Measurements from ENCODE around the gene ZNF593. TPM values are rescaled to one million over a fixed set of nuclear protein-coding genes. Genes with fewer than 3 reads are reported as not detected.

Gene ZNF593
- total RNA-seq, 1 experiment from 2014 or later: 22.2 TPM

DNA sequence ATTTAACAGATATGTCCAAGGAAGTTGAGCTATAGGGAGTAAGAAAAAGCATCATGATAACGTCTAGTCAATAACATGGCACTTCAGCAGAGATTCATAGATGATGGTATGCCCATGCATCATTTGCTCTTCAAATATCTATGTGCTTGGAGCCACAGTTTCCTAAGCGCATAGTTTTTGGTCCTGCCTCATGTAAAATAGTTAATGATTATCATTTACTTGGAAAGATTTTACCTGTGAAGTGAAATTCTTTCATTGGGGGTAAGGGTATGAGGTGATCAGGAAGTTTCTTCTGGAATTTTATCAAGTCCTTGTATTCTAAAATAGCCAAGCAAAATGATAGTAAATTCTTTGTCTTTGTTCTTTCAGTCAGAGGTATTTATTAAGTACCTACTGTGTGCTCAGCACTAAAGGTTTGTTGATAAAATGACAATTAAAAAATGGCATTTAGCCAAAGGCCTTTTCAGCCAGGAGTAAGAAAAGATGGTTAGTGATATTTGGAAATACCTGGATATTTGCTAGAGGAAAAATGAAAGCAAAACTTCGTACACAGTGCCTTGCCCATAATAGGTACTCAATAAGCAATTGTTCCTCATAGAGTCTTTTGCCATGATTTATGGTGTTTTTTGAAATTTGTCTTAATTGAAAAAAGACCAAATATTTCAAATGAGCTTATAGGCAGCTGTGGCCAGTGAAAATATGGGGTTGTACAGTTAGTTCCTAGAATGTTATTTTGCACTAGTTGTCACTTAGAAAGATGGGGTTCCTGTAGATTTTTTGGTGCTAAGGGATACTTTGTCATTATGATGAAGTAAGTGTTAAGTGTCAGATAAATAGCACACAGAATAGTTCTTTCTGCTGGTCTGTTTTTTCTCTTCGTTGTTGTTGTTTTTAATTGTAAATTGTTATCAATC, 45.0 kb upstream of the ZNF593 start:
- peaks cover 16% of the 10 kb centered on the region for H3K36me3 Mint-ChIP-seq (ENCODE audit: insufficient read depth, unreplicated experiment)
- H3K4me1 Mint-ChIP-seq (ENCODE audit: low read depth, unreplicated experiment): peaks cover 36% of the 10 kb centered on the region
- BruUV-seq (replicated peaks): no TSS peak
- CTCF ChIA-PET: interaction anchor here (1.3 kb wide), 1 partner anchor 89 kb away, joined by 5 read pairs; no protein-coding TSS in a partner anchor
- peak overlapping the region; percentile 96 for H3K27ac Mint-ChIP-seq (ENCODE audit: unreplicated experiment)
- no peaks in the 10 kb centered on the region for H3K9me3 Mint-ChIP-seq (ENCODE audit: low read depth, unreplicated experiment)
- no peaks in the 10 kb centered on the region for H3K27me3 Mint-ChIP-seq (ENCODE audit: unreplicated experiment)
- no peak overlapping the region for H3K4me3 Mint-ChIP-seq (ENCODE audit: low read depth, unreplicated experiment)
- TF ChIP-seq, protein P1, sequence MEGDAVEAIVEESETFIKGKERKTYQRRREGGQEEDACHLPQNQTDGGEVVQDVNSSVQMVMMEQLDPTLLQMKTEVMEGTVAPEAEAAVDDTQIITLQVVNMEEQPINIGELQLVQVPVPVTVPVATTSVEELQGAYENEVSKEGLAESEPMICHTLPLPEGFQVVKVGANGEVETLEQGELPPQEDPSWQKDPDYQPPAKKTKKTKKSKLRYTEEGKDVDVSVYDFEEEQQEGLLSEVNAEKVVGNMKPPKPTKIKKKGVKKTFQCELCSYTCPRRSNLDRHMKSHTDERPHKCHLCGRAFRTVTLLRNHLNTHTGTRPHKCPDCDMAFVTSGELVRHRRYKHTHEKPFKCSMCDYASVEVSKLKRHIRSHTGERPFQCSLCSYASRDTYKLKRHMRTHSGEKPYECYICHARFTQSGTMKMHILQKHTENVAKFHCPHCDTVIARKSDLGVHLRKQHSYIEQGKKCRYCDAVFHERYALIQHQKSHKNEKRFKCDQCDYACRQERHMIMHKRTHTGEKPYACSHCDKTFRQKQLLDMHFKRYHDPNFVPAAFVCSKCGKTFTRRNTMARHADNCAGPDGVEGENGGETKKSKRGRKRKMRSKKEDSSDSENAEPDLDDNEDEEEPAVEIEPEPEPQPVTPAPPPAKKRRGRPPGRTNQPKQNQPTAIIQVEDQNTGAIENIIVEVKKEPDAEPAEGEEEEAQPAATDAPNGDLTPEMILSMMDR (IDR thresholded peaks at IDR 0.05; ENCODE audit: unreplicated experiment): no peak
- DNase-seq: no peak
- intact Hi-C loops (cut with micrococcal nuclease; ENCODE audit: unreplicated experiment): no loop called here

DNA sequence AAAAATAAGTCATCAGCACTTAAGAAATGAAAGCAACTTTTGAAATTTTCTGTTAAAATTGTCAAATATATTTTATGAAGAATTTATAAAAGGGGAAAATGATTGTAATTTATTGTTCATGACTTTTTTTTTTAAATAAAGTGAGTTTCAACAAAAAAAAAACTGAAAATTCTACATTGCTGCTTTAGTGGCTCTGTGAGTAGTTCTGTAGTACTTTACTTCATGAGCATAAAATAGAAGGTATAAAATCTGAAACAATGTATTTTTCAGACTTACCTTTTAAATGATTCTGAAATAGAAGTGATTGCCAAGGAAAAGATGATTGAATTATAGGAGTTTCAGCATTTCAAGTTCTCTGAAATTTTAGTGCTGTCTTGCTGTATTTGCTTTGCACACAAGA, 44.3 kb upstream of the ZNF593 start:
- Mint-ChIP-seq H3K9me3 (ENCODE audit: low read depth, unreplicated experiment) (no peaks in the 10 kb centered on the region), H3K27ac (ENCODE audit: unreplicated experiment) (peak overlapping the region; percentile 96), H3K36me3 (ENCODE audit: insufficient read depth, unreplicated experiment) (peaks cover 14% of the 10 kb centered on the region), H3K4me3 (ENCODE audit: low read depth, unreplicated experiment) (no peak overlapping the region), H3K4me1 (ENCODE audit: low read depth, unreplicated experiment) (peaks cover 36% of the 10 kb centered on the region), H3K27me3 (ENCODE audit: unreplicated experiment) (no peaks in the 10 kb centered on the region)
- CTCF ChIA-PET: interaction anchor here (1.5 to 1.8 kb wide), 2 partner anchors 89 to 109 kb away, joined by 4 to 7 read pairs; partner anchors contain the start of gene CEP85
- DNase-seq: no peak
- intact Hi-C loops (cut with micrococcal nuclease; ENCODE audit: unreplicated experiment): no loop called here
- TF ChIP-seq, protein P1 (IDR thresholded peaks at IDR 0.05; ENCODE audit: unreplicated experiment): no peak
- no TSS peak for BruUV-seq (replicated peaks)

DNA sequence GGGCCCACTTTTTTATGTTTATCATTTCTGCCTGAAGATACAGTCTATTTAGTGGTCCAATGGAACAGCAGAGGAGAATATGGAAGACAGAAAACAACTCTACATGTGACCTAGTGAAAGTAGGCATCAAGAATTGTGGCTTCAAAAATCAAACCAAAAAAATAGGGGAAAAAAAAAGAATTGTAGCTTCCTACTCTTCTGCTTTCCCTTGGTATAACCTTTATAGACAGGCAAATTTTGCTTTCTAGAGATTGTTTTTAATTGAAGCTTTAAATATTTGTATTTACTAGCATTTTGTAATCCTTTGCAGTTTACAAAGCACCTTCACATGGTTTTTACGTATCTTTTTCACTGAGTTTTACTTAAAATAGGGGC, 43.8 kb upstream of the ZNF593 start:
- H3K9me3 Mint-ChIP-seq (ENCODE audit: low read depth, unreplicated experiment): no peaks in the 10 kb centered on the region
- peak overlapping the region; percentile 96 for H3K27ac Mint-ChIP-seq (ENCODE audit: unreplicated experiment)
- CTCF ChIA-PET: interaction anchor here (0.6 to 3.2 kb wide), 5 partner anchors 13 to 282 kb away, joined by 3 to 16 read pairs (median 5); partner anchors contain the start of gene CEP85
- peaks cover 36% of the 10 kb centered on the region for H3K4me1 Mint-ChIP-seq (ENCODE audit: low read depth, unreplicated experiment)
- no peaks in the 10 kb centered on the region for H3K27me3 Mint-ChIP-seq (ENCODE audit: unreplicated experiment)
- peaks cover 14% of the 10 kb centered on the region for H3K36me3 Mint-ChIP-seq (ENCODE audit: insufficient read depth, unreplicated experiment)
- TF ChIP-seq, protein P1 (IDR thresholded peaks at IDR 0.05; ENCODE audit: unreplicated experiment): no peak
- no peak for DNase-seq
- H3K4me3 Mint-ChIP-seq (ENCODE audit: low read depth, unreplicated experiment): peak overlapping the region; percentile 50
- intact Hi-C loops (cut with micrococcal nuclease; ENCODE audit: unreplicated experiment): loop anchor here (2.0 kb wide), 1 partner anchor 15 kb away; the partner anchor contains the start of gene PDIK1L
- TSS peak; percentile 94 for BruUV-seq (replicated peaks)

DNA sequence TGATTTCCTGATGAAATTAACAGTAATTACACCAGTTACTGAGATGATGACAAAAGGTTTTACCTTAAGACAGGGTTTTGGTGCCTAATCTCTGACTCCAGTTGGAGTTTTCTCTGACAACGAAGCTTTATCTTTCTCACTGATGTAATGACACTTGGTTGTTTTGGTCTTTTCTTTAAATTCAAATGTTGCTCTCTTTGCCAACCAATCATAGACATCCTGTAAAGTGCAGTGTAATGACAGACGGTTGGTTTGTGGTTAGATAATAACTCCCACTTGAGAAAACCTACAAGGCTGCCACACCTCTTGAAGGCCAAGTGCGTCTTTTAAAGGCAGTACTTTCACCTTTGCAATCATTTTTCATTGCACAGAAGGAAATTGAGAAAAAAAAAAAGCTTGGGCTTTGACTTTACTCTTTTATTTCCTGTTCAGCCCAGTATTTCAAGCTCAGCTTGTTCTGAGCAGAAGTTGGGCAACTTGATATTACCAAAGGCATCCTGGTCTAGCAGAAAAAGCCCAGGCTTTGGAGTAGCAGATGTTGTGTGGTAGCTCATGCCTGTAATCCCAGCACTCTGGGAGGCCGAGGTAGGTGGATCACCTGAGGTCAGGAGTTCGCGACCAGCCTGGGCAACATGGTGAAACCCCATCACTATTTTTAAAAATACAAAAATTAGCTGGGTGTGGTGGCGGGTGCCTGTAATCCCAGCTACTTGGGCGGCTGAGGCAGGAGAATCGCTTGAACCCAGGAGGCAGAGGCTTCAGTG, 43.2 kb upstream of the ZNF593 start:
- intact Hi-C loops (cut with micrococcal nuclease; ENCODE audit: unreplicated experiment): loop anchor here (2.0 kb wide), 1 partner anchor 16 kb away; the partner anchor contains the start of gene PDIK1L
- Mint-ChIP-seq H3K36me3 (ENCODE audit: insufficient read depth, unreplicated experiment) (peaks cover 14% of the 10 kb centered on the region), H3K4me3 (ENCODE audit: low read depth, unreplicated experiment) (peak overlapping the region; percentile 50), H3K9me3 (ENCODE audit: low read depth, unreplicated experiment) (no peaks in the 10 kb centered on the region), H3K27ac (ENCODE audit: unreplicated experiment) (peak overlapping the region; percentile 96), H3K27me3 (ENCODE audit: unreplicated experiment) (no peaks in the 10 kb centered on the region), H3K4me1 (ENCODE audit: low read depth, unreplicated experiment) (peaks cover 36% of the 10 kb centered on the region)
- DNase-seq: peak; percentile 66
- TF ChIP-seq, protein P1 (IDR thresholded peaks at IDR 0.05; ENCODE audit: unreplicated experiment): no peak
- no TSS peak for BruUV-seq (replicated peaks)
- CTCF ChIA-PET: interaction anchor here (0.6 to 3.2 kb wide), 7 partner anchors 13 to 403 kb away, joined by 3 to 16 read pairs (median 4); partner anchors contain the start of genes CEP85 and RPS6KA1
